GM10847 (cell line): ENCODE measurements around the gene ACBD4.

ENCODE experiments used
- POLR2A ChIP-seq: IDR thresholded peaks from 2 replicates; pipeline ENCODE4 v1.6.1; 2011; ENCODE audit not compliant: insufficient read length; ENCODE audit errors: extremely low read depth

The ACBD4 gene

DNA sequence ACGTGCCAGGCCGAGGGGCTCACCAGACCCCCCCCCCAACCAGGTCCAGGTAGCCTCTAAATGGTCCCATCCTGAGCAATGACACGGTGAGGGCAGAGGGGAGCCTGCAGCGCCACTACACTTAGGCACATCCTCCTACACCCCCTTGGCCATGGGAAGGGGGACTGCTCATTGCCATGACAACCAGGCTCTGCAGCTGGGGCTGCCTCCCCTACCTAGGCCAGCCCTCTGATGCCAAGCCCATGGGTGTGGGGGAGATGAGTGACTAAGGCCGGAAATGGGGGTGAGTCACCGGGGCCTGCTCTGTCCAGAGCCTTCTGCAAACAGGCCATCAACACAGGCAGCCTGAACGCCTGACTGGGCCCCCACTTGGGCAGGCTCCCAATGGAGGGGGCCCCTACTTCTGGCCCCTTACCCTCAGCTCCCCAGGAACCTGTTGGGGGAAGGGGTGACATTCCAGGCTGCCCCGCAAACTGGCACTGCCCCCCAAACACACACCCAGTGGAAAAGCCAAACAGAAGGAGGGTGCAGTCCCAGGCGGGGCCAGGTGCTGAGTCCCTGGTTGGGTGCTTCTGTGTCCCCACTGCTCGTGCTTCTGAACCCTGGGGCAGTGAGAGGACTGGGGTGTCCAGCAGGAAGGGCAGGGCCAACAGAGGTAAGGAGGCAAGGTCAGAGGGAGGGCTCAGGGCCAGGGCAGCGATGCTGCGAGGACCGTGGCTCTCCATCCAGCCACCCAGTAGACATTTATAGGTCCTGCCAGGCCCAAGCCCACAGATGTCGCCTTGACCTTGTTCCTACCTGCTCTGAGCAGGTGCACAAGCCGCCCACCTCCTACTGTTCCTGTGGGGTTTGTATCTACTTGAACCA is 11.3 kb upstream of the ACBD4 start:
- no peak for TF ChIP-seq POLR2A

GRCh38 chr17:45125509-45125908 is 10.0 kb upstream of the ACBD4 start:
- no peak for TF ChIP-seq POLR2A

DNA sequence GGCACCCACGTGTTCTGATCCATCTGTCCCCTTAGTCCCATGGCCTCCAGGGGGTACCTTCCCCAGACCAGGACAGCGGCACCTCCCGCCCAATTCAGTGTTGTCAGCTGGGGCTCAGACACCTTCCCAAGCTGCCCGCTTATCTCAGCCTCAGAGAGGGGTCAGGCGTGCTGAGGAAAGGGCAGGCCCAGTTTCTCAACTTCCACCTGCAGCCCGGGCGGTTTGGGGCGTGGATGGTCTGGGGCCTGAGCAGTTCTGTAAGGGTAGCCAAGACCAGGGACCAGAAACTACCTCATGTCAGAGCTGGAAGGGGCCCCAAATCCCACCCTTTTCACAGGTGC is 8.3 kb upstream of the ACBD4 start:
- no peak for TF ChIP-seq POLR2A

- no peak for TF ChIP-seq POLR2A
Measured at GRCh38 chr17:45127548-45128300, 7.8 kb upstream of the ACBD4 start.

DNA sequence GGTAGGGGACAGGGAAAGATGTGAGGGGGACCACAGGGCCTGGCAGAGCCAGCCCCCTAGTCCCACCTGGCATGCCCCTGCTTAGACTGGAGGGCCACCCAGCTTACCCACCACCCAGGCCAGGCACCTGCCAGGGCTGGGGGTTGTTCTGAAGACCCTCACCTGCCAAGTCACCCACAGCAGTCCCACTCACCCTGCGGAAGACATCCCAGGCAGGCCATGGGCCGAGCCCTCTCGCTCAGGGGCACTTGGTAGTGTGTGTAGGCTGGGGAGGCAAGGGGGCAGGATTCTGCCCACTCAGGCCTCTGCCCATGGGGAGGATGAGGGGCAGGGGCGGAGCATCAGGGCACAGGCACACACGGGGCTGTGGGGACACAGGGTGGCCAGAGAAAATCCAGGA is 7.2 kb upstream of the ACBD4 start:
- no peak for TF ChIP-seq POLR2A

DNA sequence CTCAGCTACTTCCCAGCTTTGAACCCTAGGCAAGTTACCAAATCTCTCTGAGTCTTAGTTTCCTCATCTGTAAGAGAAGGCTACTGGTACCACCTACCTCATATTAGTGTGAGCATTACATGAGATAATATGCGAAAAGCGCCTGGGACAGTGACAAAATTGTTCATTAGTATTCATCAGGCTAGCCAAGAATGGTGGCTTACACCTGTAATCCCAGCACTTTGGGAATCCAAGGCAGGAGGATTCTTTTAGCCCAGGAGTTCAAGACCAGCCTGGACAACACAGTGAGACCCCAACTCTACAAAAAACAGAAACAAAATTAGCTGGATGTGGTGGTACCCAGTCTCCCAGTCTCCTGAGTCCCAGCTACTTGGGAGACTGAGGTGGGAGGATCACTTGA is 6.5 kb upstream of the ACBD4 start:
- TF ChIP-seq POLR2A, result no peak

DNA sequence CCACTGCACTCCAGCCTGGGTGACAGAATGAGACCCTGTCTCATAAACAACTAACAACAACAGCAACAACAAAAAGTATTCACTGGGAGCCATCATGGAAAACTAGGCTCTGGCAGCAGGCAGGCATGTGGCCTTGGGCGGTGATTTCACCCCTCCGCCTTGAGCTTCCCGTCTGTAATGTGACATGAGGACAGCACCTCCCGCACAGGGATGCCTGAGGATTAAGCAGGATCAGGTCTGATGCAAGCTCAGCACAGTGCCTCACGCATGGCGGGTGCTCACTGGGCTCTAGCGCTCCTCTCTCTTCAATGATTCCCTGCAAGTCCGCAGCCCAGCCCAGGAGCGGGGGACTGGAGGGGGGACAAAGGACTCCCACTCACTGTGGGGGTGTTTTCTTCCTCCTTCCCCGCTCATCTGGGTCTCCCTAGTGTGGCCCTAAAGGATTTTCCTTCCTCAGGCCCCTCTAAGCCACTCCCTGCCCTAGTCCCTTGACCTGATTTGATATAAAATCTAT is 6.0 kb upstream of the ACBD4 start:
- TF ChIP-seq POLR2A, result no peak

DNA sequence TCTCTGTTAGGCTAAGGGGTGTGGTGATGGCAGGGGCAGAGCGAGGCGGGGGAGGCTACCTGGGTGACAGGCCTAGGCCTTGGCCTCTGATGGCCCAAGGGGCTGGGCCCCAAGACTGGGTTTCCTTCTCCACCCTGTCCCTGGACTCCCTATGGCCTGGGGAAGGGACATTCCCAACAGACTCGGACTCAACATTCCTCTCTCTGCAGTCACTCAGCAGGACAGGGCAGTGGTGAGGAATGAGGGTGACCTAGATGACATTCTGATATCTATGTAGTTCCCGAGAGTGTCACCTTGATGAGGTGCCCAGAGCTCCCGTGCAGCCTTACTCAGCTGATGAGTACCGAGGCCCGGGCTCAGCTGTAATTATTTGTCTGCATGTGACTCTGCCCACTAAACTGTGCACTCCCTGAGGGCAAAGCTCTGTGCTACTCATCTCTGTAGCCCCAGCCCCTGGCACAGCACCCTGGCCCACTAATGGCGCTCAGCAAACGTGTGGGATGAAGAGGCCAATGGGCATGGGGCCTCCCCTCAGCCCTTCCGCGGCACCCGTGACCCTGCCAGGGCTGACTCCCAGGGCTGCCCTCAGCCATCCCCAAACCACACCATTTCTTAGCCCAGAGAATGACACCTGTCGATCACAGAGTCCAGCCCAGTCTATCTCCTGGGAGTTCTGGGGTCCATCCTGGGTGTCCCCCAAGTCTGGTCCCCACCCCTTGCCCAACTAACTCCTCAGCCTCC is 5.4 kb upstream of the ACBD4 start:
- TF ChIP-seq POLR2A, result no peak

- no peak for TF ChIP-seq POLR2A
Measured at GRCh38 chr17:45130681-45131615, 4.5 kb upstream of the ACBD4 start.

- no peak for TF ChIP-seq POLR2A
Measured at GRCh38 chr17:45131616-45132319, 3.7 kb upstream of the ACBD4 start.

DNA sequence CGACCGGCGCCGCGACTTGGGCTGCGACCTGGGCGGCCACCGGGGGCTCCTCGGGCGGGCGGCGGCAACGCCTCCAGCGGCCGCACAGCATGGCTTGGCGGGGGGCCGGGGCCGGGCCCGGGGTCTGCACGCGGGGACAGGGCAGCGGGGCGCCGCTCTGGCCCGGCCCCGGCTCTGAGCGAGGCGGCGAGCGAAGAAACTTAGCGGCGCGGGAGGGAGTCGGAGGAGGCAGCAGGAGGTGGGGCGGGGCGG is 3.2 kb upstream of the ACBD4 start, which contains the start of gene PLCD3:
TSS of gene PLCD3 (minus strand) at position 196 of the 252 bp plus-strand sequence. CDS start at position 91, 105 bp downstream.
- no peak for TF ChIP-seq POLR2A

DNA sequence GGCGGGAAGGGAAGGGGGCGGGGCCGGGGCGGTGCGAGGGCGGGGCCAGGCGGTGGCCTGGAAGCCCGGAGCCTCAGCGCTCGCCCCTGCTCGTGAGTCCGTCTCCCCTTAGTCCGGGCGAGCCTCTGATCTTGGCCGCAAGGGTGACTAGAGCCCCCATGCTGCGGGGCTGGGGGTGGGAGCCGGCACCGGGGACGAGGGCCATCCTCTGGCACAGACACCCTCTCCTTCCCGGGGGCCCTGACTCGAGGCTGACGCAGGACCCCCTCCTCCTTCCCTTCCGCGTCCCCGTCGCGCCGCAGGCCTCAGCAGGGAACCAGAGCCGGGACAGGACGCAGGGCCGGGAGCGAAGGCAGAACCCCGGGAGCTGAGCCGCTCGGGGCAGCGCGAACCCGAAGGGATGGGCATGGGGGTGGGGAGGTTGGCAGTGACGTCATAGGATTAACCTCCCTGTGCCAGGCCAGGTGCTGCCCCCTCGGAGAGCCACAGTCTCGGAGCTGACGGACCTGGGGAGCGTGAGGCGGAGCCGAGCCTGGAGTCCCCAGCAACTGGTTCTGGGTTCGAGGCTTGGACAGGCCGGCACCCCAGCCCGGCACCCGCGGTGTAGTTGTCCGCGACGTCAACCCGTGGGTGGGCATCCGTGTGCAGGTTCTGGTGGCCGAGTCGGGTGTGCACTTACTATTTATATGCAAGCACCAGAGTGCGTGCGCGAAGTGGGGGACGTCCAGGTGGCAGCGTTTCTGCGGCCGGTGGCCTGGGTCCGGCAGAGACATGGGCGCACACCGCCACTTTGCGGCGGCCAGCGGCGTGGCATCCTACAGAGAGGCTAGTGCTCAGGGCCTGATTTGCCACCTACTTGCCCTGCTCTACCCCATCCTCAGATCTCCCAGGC is 2.7 kb upstream of the ACBD4 start:
- no peak for TF ChIP-seq POLR2A
